GM15510 (cell line): ENCODE measurements around the gene SLC4A9.

Source experiments
- POLR2A ChIP-seq: IDR thresholded peaks from 3 replicates; pipeline ENCODE4 v1.6.1; 2011; ENCODE audit warnings: borderline replicate concordance; ENCODE audit not compliant: insufficient read length; ENCODE audit errors: extremely low read depth

The SLC4A9 gene

GRCh38 chr5:140363631-140364471 lies 3.9 kb downstream of the SLC4A9 start:
- no peak for TF ChIP-seq POLR2A

GRCh38 chr5:140364472-140364765 lies 4.4 kb downstream of the SLC4A9 start:
- TF ChIP-seq POLR2A: no peak

GRCh38 chr5:140365282-140365681 lies 5.3 kb downstream of the SLC4A9 start:
- TF ChIP-seq POLR2A: no peak

- no peak for TF ChIP-seq POLR2A
Measured at GRCh38 chr5:140365941-140366340, 5.9 kb downstream of the SLC4A9 start.

GRCh38 chr5:140366589-140367255 lies 6.7 kb downstream of the SLC4A9 start:
- no peak for TF ChIP-seq POLR2A

- no peak for TF ChIP-seq POLR2A
Measured at GRCh38 chr5:140367256-140368013, 7.4 kb downstream of the SLC4A9 start.

GRCh38 chr5:140371356-140372151 lies 11.6 kb downstream of the SLC4A9 start:
- no peak for TF ChIP-seq POLR2A

- no peak for TF ChIP-seq POLR2A
Measured at GRCh38 chr5:140372971-140373487, 13.0 kb downstream of the SLC4A9 start.

- no peak for TF ChIP-seq POLR2A
Measured at GRCh38 chr5:140381351-140381750, 21.4 kb downstream of the SLC4A9 start.

- no peak for TF ChIP-seq POLR2A
Measured at GRCh38 chr5:140381972-140382371, 22.0 kb downstream of the SLC4A9 start.

- TF ChIP-seq POLR2A: no peak
Measured at GRCh38 chr5:140382866-140383265, 22.9 kb downstream of the SLC4A9 start.

GRCh38 chr5:140383300-140383699 lies 23.3 kb downstream of the SLC4A9 start:
- no peak for TF ChIP-seq POLR2A

- TF ChIP-seq POLR2A: no peak
Measured at GRCh38 chr5:140388052-140388451, 28.1 kb downstream of the SLC4A9 start.

GRCh38 chr5:140391312-140391711 lies 31.3 kb downstream of the SLC4A9 start:
- TF ChIP-seq POLR2A: no peak
